Renal cortical epithelial cell (primary cell): ENCODE measurements around the gene FOXP4. TPM values are rescaled to one million over a fixed set of nuclear protein-coding genes. Genes with fewer than 3 reads are reported as not detected.

Experiments
- DNase-seq: peaks from one replicate; pipeline ENCODE4 v3.0.0-alpha.2; 2011; ENCODE audit warnings: low read depth
- total RNA-seq: library from RNA; depleted of rRNA; stranded (reverse); fragments of >200 nt; gene quantifications from 2 replicates; pipeline ENCODE4 v1.2.3, GENCODE V29; 2014

The FOXP4 gene
- total RNA-seq, 1 donor from 2014 or later, result 8.0 TPM

- no peak for DNase-seq
Measured at GRCh38 chr6:41642960-41643898, 97.0 kb downstream of the FOXP4 start.

GRCh38 chr6:41643899-41644269 lies 97.7 kb downstream of the FOXP4 start:
- DNase-seq, result no peak

GRCh38 chr6:41644297-41644879 lies 98.2 kb downstream of the FOXP4 start:
- no peak for DNase-seq

- DNase-seq, result no peak
Measured at GRCh38 chr6:41645007-41645618, 98.9 kb downstream of the FOXP4 start.

GRCh38 chr6:41646026-41646795 lies 100.0 kb downstream of the FOXP4 start:
- DNase-seq, result no peak

- no peak for DNase-seq
Measured at GRCh38 chr6:41647061-41647511, 100.9 kb downstream of the FOXP4 start.

GRCh38 chr6:41648070-41648585 lies 101.9 kb downstream of the FOXP4 start:
- DNase-seq, result no peak

- DNase-seq, result no peak
Measured at GRCh38 chr6:41648921-41649320, 102.7 kb downstream of the FOXP4 start.

GRCh38 chr6:41649596-41649995 lies 103.4 kb downstream of the FOXP4 start:
- DNase-seq, result no peak

GRCh38 chr6:41650120-41650519 lies 103.9 kb downstream of the FOXP4 start:
- no peak for DNase-seq

- no peak for DNase-seq
Measured at GRCh38 chr6:41651246-41651961, 105.2 kb downstream of the FOXP4 start.

Other genes starting within 250 kb of the FOXP4 start
- not detected in 2 replicates for gene NCR2, start 210.8 kb upstream of the FOXP4 start, total RNA-seq
- 3.4 and 20.0 TPM in 2 replicates for gene MDFI, start 92.1 kb downstream of the FOXP4 start, total RNA-seq
- gene TFEB, start 189.2 kb downstream of the FOXP4 start, total RNA-seq, result 5.2 and 14.7 TPM in 2 replicates
- gene PGC, start 201.0 kb downstream of the FOXP4 start, total RNA-seq, result not detected in 2 replicates
- gene FRS3, start 233.5 kb downstream of the FOXP4 start, total RNA-seq, result 0.35 and 2.0 TPM in 2 replicates
- gene PRICKLE4, start 234.4 kb downstream of the FOXP4 start, total RNA-seq, result 0.52 and 1.7 TPM in 2 replicates
- 60.7 and 96.6 TPM in 2 replicates for gene TOMM6, start 241.3 kb downstream of the FOXP4 start, total RNA-seq